HG03280 (cell line): ENCODE measurements around the gene OR8S1.
"Not testable (repeated sequence)": the region's sequence is repeated elsewhere in the genome, so short reads cannot be mapped to it uniquely, and the experiment has no call there.

ENCODE experiments used
- ATAC-seq: cut with Tn5 transposase; IDR thresholded peaks from one replicate; pipeline ENCODE4 v1.9.1; 2021; ENCODE audit warnings: mild to moderate bottlenecking, moderate library complexity; ENCODE audit not compliant: unreplicated experiment

OR8S1 gene

DNA sequence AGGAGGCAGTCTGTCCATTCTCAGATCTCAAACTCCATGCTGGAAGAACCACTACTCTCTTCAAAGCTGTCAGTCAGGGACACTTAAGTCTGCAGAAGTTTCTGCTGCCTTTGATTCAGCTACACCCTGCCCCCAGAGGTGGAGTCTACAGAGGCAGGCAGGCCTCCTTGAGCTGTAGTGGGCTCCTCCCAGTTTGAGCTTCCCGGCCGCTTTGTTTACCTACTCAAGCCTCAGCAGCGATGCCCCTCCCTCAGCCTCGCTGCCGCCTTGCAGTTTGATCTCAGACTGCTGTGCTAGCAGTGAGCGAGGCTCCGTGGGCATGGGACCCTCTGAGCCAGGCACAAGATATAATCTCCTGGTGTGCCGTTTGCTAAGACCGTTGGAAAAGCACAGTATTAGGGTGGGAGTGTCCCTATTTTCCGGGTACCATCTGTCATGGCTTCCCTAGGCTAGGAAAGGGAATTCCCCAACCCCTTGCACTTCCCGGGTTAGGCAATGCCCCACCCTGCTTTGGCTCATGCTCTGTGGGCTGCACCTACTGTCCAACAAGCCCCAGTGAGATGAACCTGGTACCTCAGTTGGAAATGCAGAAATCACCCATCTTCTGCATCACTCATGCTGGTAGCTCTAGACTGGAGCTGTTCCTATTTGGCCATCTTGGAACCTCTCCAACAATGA, 28.4 kb downstream of the OR8S1 start:
- ATAC-seq: not testable (repeated sequence)

DNA sequence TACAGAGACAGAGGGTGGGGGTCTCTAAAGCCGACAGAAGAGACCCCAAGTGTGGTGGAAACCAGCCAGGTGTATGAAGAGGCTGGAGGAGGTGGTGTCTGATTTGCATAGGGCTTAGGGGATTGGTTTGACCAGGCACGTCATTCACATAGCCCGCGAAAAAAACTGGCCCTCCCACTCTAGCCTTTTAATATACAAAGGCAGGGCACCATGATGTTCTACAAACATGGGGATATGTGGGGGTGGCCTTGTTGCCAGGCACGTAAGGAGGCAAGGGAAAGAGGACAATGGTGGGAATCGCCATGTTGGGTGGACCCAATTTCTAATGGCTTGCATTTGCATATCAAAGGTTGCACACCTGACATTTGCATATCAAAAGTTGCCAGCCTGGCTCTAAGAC, 31.2 kb downstream of the OR8S1 start:
- no peak for ATAC-seq

GRCh38 chr12:48557919-48558318, 32.5 kb downstream of the OR8S1 start:
- no peak for ATAC-seq

- ATAC-seq: no peak
Observed at GRCh38 chr12:48567731-48568130, 42.3 kb downstream of the OR8S1 start.

DNA sequence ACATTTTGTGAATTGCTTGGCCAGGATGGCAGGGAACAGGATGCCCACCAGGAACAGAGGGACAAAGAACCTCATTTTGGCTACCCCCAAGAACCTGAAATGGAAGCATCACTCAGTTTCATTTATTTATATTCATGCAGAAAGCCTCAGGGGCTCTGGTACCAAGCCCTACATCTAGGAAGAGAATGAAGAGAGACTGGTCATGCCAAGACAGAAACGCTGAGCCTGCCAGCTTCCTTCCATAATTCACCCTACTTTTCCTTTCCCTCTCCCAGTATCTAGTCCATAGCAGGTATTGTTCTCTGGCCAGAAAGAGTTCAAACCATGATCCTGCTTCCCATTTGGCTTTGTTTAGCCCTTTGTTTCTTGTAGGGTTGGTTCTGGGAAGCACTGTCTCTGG, 44.5 kb downstream of the OR8S1 start, which contains the start of gene LALBA:
TSS of gene LALBA (minus strand) at position 101 of the 400 bp plus-strand sequence. CDS start at position 75, 26 bp downstream.
- no peak for ATAC-seq

- ATAC-seq: no peak
Observed at GRCh38 chr12:48572326-48572725, 46.9 kb downstream of the OR8S1 start.
